Hepatocyte (in vitro differentiated cells): ENCODE data around the gene ST6GALNAC2. TPM values are rescaled to one million over a fixed set of nuclear protein-coding genes. Genes with fewer than 3 reads are reported as not detected.
"Not testable (repeated sequence)": the region's sequence is repeated elsewhere in the genome, so short reads cannot be mapped to it uniquely, and the experiment has no call there.

Experiments used
- DNase-seq: peaks from one replicate; pipeline ENCODE4 v3.0.0-alpha.2; 2016; ENCODE audit warnings: low spot score
- H2AFZ ChIP-seq: fragments of 200-600 bp; sonication (generic); 2 replicates; pipeline ENCODE4 v1.6.0; 2016; ENCODE audit warnings: antibody characterized with exemption, mild to moderate bottlenecking
- H3K27ac ChIP-seq: fragments of 200-600 bp; sonication (generic); 2 replicates; pipeline ENCODE4 v1.5.1; 2016; ENCODE audit warnings: mild to moderate bottlenecking
- H3K27me3 ChIP-seq: fragments of 200-600 bp; sonication (generic); 2 replicates; pipeline ENCODE4 v1.6.1; 2016
- H3K36me3 ChIP-seq: fragments of 200-600 bp; sonication (generic); replicated peaks from 2 replicates; pipeline ENCODE4 v1.5.1; 2016; ENCODE audit warnings: low read depth; ENCODE audit not compliant: insufficient read depth
- H3K4me1 ChIP-seq: fragments of 200-600 bp; sonication (generic); 2 replicates; pipeline ENCODE4 v1.5.1; 2016; ENCODE audit warnings: mild to moderate bottlenecking, moderate library complexity; ENCODE audit not compliant: insufficient read depth
- H3K4me2 ChIP-seq: fragments of 200-600 bp; sonication (generic); 2 replicates; pipeline ENCODE4 v1.6.0; 2016
- H3K4me3 ChIP-seq: fragments of 200-600 bp; sonication (generic); 2 replicates; pipeline ENCODE4 v1.5.1; 2016; ENCODE audit warnings: mild to moderate bottlenecking
- H3K79me2 ChIP-seq: fragments of 200-600 bp; sonication (generic); 2 replicates; pipeline ENCODE4 v1.6.0; 2017; ENCODE audit warnings: mild to moderate bottlenecking
- H3K9me2 ChIP-seq: fragments of 200-600 bp; sonication (generic); replicated peaks from 2 replicates; pipeline ENCODE4 v1.6.0; 2017; ENCODE audit warnings: mild to moderate bottlenecking; ENCODE audit not compliant: insufficient read depth
- H3K9me3 ChIP-seq: fragments of 200-600 bp; sonication (generic); 2 replicates; pipeline ENCODE4 v1.5.1; 2016; ENCODE audit warnings: low read depth, mild to moderate bottlenecking
- H4K20me1 ChIP-seq: fragments of 200-600 bp; sonication (generic); 2 replicates; pipeline ENCODE4 v1.6.0; 2016; ENCODE audit warnings: mild to moderate bottlenecking; ENCODE audit not compliant: insufficient read depth, poor library complexity, severe bottlenecking
- EZH2 ChIP-seq: fragments of 200-600 bp; sonication (generic); IDR thresholded peaks from 2 replicates; pipeline ENCODE4 v1.6.1; 2016; ENCODE audit warnings: antibody characterized with exemption, mild to moderate bottlenecking, borderline replicate concordance
- EZH2phosphoT487 ChIP-seq: fragments of 200-600 bp; sonication (generic); IDR thresholded peaks from one replicate; pipeline ENCODE4 v1.6.1; 2018; ENCODE audit warnings: antibody characterized with exemption, mild to moderate bottlenecking, low read depth, moderate library complexity; ENCODE audit not compliant: unreplicated experiment, severe bottlenecking
- WGBS: methylation state at CpG from one replicate; pipeline ENCODE4 v1.1.6; 2016; ENCODE audit warnings: low lambda C conversion rate; ENCODE audit errors: missing lambda C conversion rate; 5-methylcytosine and 5-hydroxymethylcytosine counted together
- polyA plus RNA-seq: library from polyadenylated mRNA; unstranded; fragments of >200 nt; fragmentation: Nextera tagmentation; extraction: Ambion mirVana; gene quantifications from 2 replicates; pipeline ENCODE4 v1.2.1, GENCODE V29; 2016
- total RNA-seq: library from RNA; depleted of rRNA; stranded (reverse); fragments of >200 nt; gene quantifications from 2 replicates; pipeline ENCODE4 v1.2.3, GENCODE V29; 2014
- TF ChIP-seq, protein P1 (sequence below): fragments of 200-600 bp; sonication (generic); IDR thresholded peaks from 2 replicates; pipeline ENCODE4 v1.5.1; 2016; ENCODE audit warnings: antibody characterized with exemption, mild to moderate bottlenecking; ENCODE audit not compliant: poor library complexity

ST6GALNAC2 gene
- total and polyA plus RNA-seq, 2 experiments from 2014 or later = 1.4 to 1.8 TPM

DNA sequence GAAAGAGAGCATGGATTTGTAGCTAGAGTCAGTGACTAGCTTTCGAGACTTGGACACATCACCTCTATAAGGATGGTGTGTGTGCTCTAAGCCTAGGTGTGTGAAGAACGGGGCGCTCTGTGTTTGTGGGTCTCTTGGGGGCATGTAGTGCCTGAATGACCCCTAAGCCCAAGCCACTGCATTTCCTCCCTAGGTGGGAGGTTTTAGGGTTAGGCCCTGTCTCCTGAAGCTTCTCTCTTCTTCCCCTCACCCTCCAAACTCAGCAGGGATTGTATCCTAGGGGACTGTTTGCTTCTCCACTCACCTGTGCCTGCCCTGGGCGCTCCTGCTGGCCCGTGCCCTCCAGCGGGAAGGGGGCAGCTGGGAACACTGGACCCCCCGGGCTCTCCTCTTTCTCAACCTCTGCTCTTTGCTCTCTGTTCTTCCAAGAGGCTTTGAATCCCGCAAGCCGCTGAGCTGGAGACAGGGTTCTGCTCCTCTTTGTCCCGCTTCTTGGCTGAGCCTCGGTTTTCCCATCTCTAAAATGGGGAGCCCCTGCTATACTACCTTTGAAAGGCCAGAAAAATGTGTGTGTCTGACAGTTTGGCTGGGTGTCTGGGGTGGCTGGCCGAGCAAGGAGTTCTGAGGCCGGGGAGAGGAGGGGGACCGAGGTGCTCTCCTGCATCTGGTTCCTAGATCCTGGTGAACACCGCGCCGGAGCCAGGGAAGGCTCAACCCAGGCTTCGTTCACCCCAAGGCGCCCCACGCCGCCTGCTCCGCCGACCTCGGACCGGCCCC lies 49.0 kb downstream of the ST6GALNAC2 start:
- Histone ChIP-seq H2AFZ (no peak overlapping the region), H3K79me2 (no peaks in the 10 kb centered on the region), H3K9me2 (no peaks in the 10 kb centered on the region), H3K4me3 (no peak overlapping the region), H3K4me1 (peaks cover 37% of the 10 kb centered on the region), H3K27ac (no peak overlapping the region), H3K9me3 (no peaks in the 10 kb centered on the region), H3K36me3 (no peaks in the 10 kb centered on the region), H3K4me2 (peak overlapping the region; percentile 88), H4K20me1 (no peaks in the 10 kb centered on the region), H3K27me3 (peaks cover 28% of the 10 kb centered on the region)
- 66% methylated on average over 18 of the region's 25 CpGs for WGBS
- TF ChIP-seq, protein P1, sequence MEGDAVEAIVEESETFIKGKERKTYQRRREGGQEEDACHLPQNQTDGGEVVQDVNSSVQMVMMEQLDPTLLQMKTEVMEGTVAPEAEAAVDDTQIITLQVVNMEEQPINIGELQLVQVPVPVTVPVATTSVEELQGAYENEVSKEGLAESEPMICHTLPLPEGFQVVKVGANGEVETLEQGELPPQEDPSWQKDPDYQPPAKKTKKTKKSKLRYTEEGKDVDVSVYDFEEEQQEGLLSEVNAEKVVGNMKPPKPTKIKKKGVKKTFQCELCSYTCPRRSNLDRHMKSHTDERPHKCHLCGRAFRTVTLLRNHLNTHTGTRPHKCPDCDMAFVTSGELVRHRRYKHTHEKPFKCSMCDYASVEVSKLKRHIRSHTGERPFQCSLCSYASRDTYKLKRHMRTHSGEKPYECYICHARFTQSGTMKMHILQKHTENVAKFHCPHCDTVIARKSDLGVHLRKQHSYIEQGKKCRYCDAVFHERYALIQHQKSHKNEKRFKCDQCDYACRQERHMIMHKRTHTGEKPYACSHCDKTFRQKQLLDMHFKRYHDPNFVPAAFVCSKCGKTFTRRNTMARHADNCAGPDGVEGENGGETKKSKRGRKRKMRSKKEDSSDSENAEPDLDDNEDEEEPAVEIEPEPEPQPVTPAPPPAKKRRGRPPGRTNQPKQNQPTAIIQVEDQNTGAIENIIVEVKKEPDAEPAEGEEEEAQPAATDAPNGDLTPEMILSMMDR = no peak
- TF ChIP-seq EZH2phosphoT487 (no peak), EZH2 (no peak)
- no peak for DNase-seq

DNA sequence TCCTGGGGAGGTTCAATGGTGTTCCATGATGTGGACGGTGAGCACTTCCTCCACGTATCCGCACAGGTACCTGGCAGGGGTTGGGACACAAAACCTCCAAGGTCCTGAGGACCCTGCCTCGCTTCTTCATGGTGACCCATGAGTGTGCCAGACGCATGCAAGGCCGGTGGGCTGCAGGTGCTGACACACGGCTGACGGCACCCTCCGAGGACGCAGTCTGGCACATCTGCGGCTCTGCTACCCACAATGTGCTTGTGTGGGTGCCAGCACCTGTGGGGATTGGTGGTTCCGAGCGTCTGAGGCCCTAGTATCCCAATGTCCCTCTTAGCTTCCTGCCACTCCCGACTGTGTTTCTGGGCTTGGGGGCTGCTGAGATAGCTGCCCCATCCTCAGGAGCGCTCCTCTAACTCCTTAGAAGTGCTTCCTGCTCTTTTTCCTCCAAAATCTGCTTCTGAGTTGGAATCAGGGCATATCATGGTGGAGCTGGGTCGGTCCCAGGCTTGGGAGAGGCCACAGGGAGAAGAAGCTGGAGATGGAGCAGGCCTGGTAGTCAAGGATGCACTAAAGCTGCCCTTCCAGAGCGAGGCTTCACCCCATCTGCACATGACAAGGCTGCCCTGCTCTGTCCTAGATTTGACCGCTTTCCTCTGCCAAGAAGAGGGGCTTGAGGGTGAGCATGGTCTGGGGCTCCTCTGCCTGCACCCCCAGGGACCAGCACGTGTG lies 49.7 kb downstream of the ST6GALNAC2 start:
- no peak for TF ChIP-seq EZH2
- H3K4me2 ChIP-seq = peak overlapping the region; percentile 88
- H3K27me3 ChIP-seq = peaks cover 28% of the 10 kb centered on the region
- H3K27ac ChIP-seq = no peak overlapping the region
- H3K9me2 ChIP-seq = no peaks in the 10 kb centered on the region
- H2AFZ ChIP-seq = no peak overlapping the region
- no peaks in the 10 kb centered on the region for H4K20me1 ChIP-seq
- peaks cover 35% of the 10 kb centered on the region for H3K4me1 ChIP-seq
- H3K9me3 ChIP-seq = no peaks in the 10 kb centered on the region
- no peaks in the 10 kb centered on the region for H3K36me3 ChIP-seq
- 87% methylated on average over 19 of the region's 19 CpGs for WGBS
- no peak overlapping the region for H3K4me3 ChIP-seq
- no peak for DNase-seq
- no peaks in the 10 kb centered on the region for H3K79me2 ChIP-seq

DNA sequence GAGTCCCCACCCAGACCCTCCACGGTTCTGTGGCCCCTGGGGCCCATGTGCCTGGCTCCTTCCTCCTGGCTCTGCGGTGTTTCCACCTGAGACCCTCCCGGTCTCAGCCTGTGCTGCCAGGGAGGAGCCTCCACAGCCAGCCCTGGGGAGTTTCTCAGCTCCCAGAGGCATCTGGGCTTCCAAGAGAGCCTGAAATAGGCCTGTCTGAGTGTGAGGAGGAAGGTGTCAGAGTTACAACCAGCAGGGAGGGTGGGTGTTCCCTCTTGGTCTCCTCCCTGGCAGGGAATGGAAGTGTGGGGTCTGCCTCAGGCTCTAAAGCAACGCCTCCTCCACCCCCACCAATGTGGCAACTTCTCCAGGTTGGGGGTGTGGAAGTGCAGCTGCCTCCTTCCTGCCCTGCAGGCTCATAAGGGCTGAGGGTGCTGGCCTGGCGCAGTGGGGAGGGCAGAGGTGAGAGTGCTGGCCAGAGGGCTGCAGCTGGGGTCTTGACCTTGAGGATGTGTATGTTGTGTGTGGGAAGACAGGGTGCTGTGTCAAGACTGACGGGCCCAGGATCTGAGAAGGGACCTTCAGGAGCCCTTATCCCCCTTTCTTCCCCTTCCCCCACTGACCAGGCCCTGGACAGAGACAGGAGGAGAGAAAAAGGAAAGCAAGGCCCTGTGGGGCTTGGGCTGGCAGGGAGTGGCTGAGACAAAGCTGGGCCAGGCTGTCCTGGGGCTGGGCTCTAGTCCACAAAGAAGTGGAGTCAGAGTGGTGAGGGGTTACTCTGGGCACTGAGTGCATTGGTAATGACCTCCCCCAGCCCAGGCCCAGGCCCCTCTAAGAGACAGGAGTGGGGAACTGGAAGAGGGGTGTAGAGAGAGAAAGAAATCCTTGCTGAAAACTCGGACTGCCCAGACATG lies 50.6 kb downstream of the ST6GALNAC2 start:
- H3K4me2 ChIP-seq = no peak overlapping the region
- H3K36me3 ChIP-seq = no peaks in the 10 kb centered on the region
- H2AFZ ChIP-seq = no peak overlapping the region
- H4K20me1 ChIP-seq = no peaks in the 10 kb centered on the region
- peaks cover 38% of the 10 kb centered on the region for H3K4me1 ChIP-seq
- DNase-seq = peak; percentile 3
- H3K9me2 ChIP-seq = no peaks in the 10 kb centered on the region
- no peaks in the 10 kb centered on the region for H3K9me3 ChIP-seq
- TF ChIP-seq EZH2phosphoT487 = no peak
- TF ChIP-seq, protein P1 = no peak
- no peak overlapping the region for H3K4me3 ChIP-seq
- H3K27me3 ChIP-seq = peaks cover 28% of the 10 kb centered on the region
- no peaks in the 10 kb centered on the region for H3K79me2 ChIP-seq
- 76% methylated on average over 7 of the region's 7 CpGs for WGBS
- H3K27ac ChIP-seq = no peak overlapping the region

DNA sequence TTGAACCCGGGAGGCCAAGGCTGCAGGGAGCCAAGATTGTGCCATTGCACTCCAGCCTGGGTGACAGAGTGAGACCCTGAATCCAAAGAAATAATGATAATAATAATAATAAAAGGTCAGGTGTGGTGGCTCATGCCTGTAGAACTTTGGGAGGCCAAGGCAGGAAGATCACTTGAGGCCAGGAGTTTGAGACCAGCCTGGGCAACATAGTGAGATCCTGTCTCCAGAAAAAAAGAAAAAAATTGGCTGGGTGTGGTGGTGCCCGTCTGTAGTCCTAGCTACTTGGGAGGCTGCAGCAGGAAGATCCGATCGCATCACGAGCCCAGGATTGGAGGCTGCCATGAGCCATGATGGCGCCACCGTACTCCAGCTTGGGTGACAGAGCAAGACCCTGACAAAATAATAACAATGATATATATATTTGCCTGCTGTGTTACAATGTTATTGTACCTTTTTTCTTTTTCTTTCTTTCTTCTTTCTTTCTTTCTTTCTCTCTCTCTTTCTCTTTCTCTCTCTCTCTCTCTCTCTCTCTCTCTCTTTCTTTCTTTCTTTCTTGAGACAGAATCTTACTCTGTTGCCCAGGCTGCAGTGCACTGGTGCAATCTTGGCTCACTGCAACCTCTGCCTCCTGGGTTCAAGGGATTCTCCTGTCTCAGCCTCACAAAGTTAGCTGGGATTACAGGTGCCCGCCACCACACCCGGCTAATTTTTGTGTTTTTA lies 51.9 kb downstream of the ST6GALNAC2 start:
- H3K79me2 ChIP-seq, H3K4me3 ChIP-seq, H3K27ac ChIP-seq, H2AFZ ChIP-seq, H3K9me2 ChIP-seq, H3K36me3 ChIP-seq, H3K9me3 ChIP-seq, H3K4me2 ChIP-seq, DNase-seq, H4K20me1 ChIP-seq: not testable (repeated sequence)
- H3K27me3 ChIP-seq = peaks cover 21% of the 10 kb centered on the region
- peaks cover 51% of the 10 kb centered on the region for H3K4me1 ChIP-seq
- WGBS = 94% methylated on average over 9 of the region's 9 CpGs
